Transverse colon (tissue), 3 donors: ENCODE measurements around the gene MFSD6L.

Source experiments
- CTCF ChIP-seq, 5 experiments: fragments of 200-600 bp in 3 of 5; fragments of 450-650 bp in 2 of 5; sonication (generic) in 3 of 5; IDR thresholded peaks; 1 replicate in 2 of 5; 2 replicates in 3 of 5; pipeline ENCODE4 v1.5.1; 2016 to 2017; ENCODE audit warnings: antibody characterized with exemption in 5 of 5, inconsistent platforms in 3 of 5, mild to moderate bottlenecking in 2 of 5, moderate library complexity in 1 of 5
- EP300 ChIP-seq: sonication (generic); formaldehyde crosslinking; IDR thresholded peaks from one replicate; pipeline ENCODE4 v1.6.1; 2017; ENCODE audit warnings: antibody characterized with exemption, low read depth
- POLR2A ChIP-seq: fragments of 450-650 bp; IDR thresholded peaks from one replicate; pipeline ENCODE4 v1.6.1; 2016; ENCODE audit warnings: antibody characterized with exemption, mild to moderate bottlenecking, moderate library complexity

GRCh38 chr17:8794636-8795035 is 4.5 kb downstream of the MFSD6L start:
- TF ChIP-seq CTCF (IDR thresholded peaks at IDR 0.05) (no peak), POLR2A (no peak), EP300 (no peak)
